Spinal cord (tissue), 10 donors: ENCODE data around the gene TNKS1BP1. TPM values are rescaled to one million over a fixed set of nuclear protein-coding genes. Genes with fewer than 3 reads are reported as not detected.

ENCODE experiments used
- DNase-seq, 6 donors: peaks; one replicate each; pipeline versions ENCODE4 v3.0.0 to v3.0.0-alpha.2; 2013 to 2015; ENCODE audit warnings: low spot score in 6 of 6, low read depth in 4 of 6
- H3K27ac ChIP-seq: one replicate; pipeline ENCODE4 v1.5.1; 2013; ENCODE audit warnings: low read depth, low read length, control low read depth
- H3K27me3 ChIP-seq: one replicate; pipeline ENCODE4 v1.6.1; 2013; ENCODE audit warnings: low read length; ENCODE audit not compliant: control insufficient read depth, insufficient read depth
- H3K36me3 ChIP-seq: one replicate; pipeline ENCODE4 v1.6.1; 2013; ENCODE audit warnings: low read length; ENCODE audit not compliant: control insufficient read depth, insufficient read depth
- H3K4me1 ChIP-seq: one replicate; pipeline ENCODE4 v1.6.1; 2013; ENCODE audit warnings: low read length; ENCODE audit not compliant: control insufficient read depth, insufficient read depth
- H3K4me3 ChIP-seq: one replicate; pipeline ENCODE4 v1.5.1; 2013; ENCODE audit warnings: low read depth, low read length, control low read depth
- H3K9me3 ChIP-seq: one replicate; pipeline ENCODE4 v1.6.1; 2013; ENCODE audit warnings: low read length; ENCODE audit not compliant: control insufficient read depth, insufficient read depth
- WGBS: methylation state at CpG from one replicate; pipeline ENCODE4 v1.1.5; 2013; ENCODE audit warnings: missing lambda C conversion rate; ENCODE audit not compliant: insufficient coverage; 5-methylcytosine and 5-hydroxymethylcytosine counted together
- polyA plus RNA-seq, 2 donors: library from polyadenylated mRNA; unstranded; fragments of 120-200 nt; gene quantifications; one replicate each; pipeline ENCODE4 v1.2.1, GENCODE V29; 2013; ENCODE audit not compliant: insufficient read length in 2 of 2
- total RNA-seq, 2 donors: library from RNA; depleted of rRNA in 1 of 2; stranded (reverse); fragments of 120-200 nt in 1 of 2; fragments of >200 nt in 1 of 2; gene quantifications; one replicate each; pipeline versions ENCODE4 v1.2.3 to v1.2.4, GENCODE V29; 2013 to 2014
- donor health status: healthy.

Gene TNKS1BP1
- total and polyA plus RNA-seq, 4 donors: 17.2 to 58.3 (median 43.5) TPM

- no peak for DNase-seq
- Histone ChIP-seq H3K36me3 (no peaks in the 10 kb centered on the region), H3K9me3 (no peaks in the 10 kb centered on the region), H3K27ac (no peak overlapping the region), H3K27me3 (no peaks in the 10 kb centered on the region), H3K4me3 (no peak overlapping the region), H3K4me1 (peaks cover 17% of the 10 kb centered on the region)
- 80% methylated on average over 6 of the region's 6 CpGs for WGBS
These were observed 29.9 kb upstream of the TNKS1BP1 start for GRCh38 chr11:57354699-57355098.

GRCh38 chr11:57353852-57354251, 29.1 kb upstream of the TNKS1BP1 start:
- 23% methylated on average over 2 of the region's 4 CpGs for WGBS
- no peaks in the 10 kb centered on the region for H3K9me3 ChIP-seq
- no peaks in the 10 kb centered on the region for H3K36me3 ChIP-seq
- peaks cover 12% of the 10 kb centered on the region for H3K4me1 ChIP-seq
- DNase-seq: no peak
- no peaks in the 10 kb centered on the region for H3K27me3 ChIP-seq
- no peak overlapping the region for H3K4me3 ChIP-seq
- H3K27ac ChIP-seq: no peak overlapping the region

GRCh38 chr11:57353446-57353845, 28.7 kb upstream of the TNKS1BP1 start:
- H3K4me3 ChIP-seq: no peak overlapping the region
- no peak overlapping the region for H3K27ac ChIP-seq
- H3K9me3 ChIP-seq: no peaks in the 10 kb centered on the region
- H3K4me1 ChIP-seq: peaks cover 11% of the 10 kb centered on the region
- WGBS: 17% methylated on average over 3 of the region's 4 CpGs
- H3K27me3 ChIP-seq: no peaks in the 10 kb centered on the region
- DNase-seq: peak in 2 of 6 donors; percentile 41 to 72
- no peaks in the 10 kb centered on the region for H3K36me3 ChIP-seq

GRCh38 chr11:57353036-57353435, 28.3 kb upstream of the TNKS1BP1 start:
- Histone ChIP-seq H3K36me3 (no peaks in the 10 kb centered on the region), H3K27me3 (no peaks in the 10 kb centered on the region), H3K27ac (no peak overlapping the region), H3K9me3 (no peaks in the 10 kb centered on the region), H3K4me3 (no peak overlapping the region), H3K4me1 (peaks cover 11% of the 10 kb centered on the region)
- no peak for DNase-seq
- no CpG with 5 or more reads among the region's 5 CpGs for WGBS

DNA sequence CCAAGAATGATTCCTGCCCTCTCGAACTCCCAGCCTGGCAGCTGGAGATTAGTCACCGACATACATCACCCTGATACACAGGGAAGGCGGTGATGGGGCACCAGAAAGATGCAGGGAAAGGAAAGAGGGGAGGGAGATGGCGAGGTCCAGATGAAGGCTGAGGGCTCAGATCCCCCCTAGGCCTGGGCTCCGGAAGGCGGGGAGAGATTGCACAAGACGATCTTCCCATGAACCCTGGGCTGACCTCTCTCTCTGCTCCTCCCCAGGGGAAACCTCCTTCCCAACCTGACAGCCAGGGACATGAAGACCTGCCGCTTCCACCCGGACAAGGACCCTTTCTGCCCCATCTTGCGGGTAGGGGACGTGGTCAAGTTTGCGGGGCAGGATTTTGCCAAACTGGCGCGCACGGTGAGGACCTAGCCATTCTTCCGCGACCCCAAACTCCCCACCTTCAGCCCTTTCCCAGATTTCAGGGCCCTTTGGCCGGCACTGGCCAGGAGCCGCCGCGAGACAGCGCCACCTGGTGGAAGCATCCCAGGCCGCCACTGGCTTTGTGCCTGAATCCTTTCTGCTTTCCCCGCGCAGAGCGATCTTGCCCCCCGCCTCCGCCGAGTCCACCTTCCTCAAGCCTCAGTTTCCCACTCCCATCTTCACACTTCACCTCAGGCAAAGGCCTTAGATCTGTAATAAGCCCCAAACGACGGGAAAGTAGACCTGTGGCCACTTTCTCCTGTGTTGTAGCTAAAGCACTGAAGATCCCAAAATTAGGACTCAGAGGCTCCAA, 24.9 kb upstream of the TNKS1BP1 start:
- H3K9me3 ChIP-seq: no peaks in the 10 kb centered on the region
- peak in 2 of 6 donors; percentile 70 to 78 for DNase-seq
- WGBS: 8% methylated on average over 27 of the region's 31 CpGs
- peaks cover 11% of the 10 kb centered on the region for H3K4me1 ChIP-seq
- no peaks in the 10 kb centered on the region for H3K27me3 ChIP-seq
- no peak overlapping the region for H3K4me3 ChIP-seq
- H3K36me3 ChIP-seq: no peaks in the 10 kb centered on the region
- H3K27ac ChIP-seq: no peak overlapping the region

GRCh38 chr11:57348636-57349313, 24.0 kb upstream of the TNKS1BP1 start:
- no peaks in the 10 kb centered on the region for H3K9me3 ChIP-seq
- peaks cover 11% of the 10 kb centered on the region for H3K4me1 ChIP-seq
- no peak overlapping the region for H3K27ac ChIP-seq
- H3K36me3 ChIP-seq: no peaks in the 10 kb centered on the region
- no peak overlapping the region for H3K4me3 ChIP-seq
- no peaks in the 10 kb centered on the region for H3K27me3 ChIP-seq
- no peak for DNase-seq
- WGBS: 91% methylated on average over 12 of the region's 14 CpGs

GRCh38 chr11:57348052-57348451, 23.3 kb upstream of the TNKS1BP1 start:
- H3K36me3 ChIP-seq: no peaks in the 10 kb centered on the region
- H3K27me3 ChIP-seq: no peaks in the 10 kb centered on the region
- no peaks in the 10 kb centered on the region for H3K9me3 ChIP-seq
- no peak for DNase-seq
- H3K27ac ChIP-seq: no peak overlapping the region
- H3K4me1 ChIP-seq: peaks cover 11% of the 10 kb centered on the region
- H3K4me3 ChIP-seq: no peak overlapping the region
- 52% methylated on average over 5 of the region's 7 CpGs for WGBS

- no peaks in the 10 kb centered on the region for H3K9me3 ChIP-seq
- H3K27ac ChIP-seq: no peak overlapping the region
- WGBS: 100% methylated on average over 4 of the region's 9 CpGs
- H3K36me3 ChIP-seq: no peaks in the 10 kb centered on the region
- DNase-seq: no peak
- H3K4me1 ChIP-seq: peaks cover 8% of the 10 kb centered on the region
- H3K27me3 ChIP-seq: no peaks in the 10 kb centered on the region
- H3K4me3 ChIP-seq: no peak overlapping the region
These were observed 22.6 kb upstream of the TNKS1BP1 start for GRCh38 chr11:57347336-57347735.

DNA sequence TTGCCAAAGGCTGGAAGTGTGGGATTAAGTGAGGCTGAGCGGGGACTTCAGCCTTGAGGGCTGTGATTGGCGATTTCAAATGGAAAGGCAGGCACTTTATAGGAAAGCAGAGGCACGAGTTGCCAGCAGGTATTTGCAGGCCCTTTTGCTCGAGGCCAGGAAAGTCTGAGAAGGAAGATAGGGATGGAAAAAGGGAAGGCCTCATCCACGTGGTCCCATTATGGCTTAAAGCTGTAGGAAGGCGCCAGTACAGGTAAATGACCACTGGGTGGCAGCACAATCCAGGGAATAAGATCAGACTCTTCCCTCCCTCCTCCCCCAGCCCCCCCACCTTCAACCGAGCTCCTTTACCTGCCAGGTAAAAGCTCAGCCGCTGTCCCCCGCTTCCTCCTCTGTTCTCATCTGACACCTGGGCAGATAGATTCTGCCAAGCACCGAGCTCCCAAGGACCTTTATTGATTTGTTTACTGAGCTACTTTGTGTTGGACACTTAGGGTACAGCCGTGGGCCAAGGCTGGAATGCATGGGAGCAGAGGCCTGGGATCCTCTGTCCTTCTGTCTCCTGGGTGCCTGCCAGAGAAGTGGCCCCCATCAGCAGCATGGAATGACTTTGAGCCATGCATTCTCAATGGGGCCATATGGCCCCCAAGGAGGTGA, 20.9 kb upstream of the TNKS1BP1 start:
- H3K9me3 ChIP-seq: no peaks in the 10 kb centered on the region
- H3K4me3 ChIP-seq: no peak overlapping the region
- DNase-seq: peak in 3 of 6 donors; percentile 63 to 95 (median 90)
- no peak overlapping the region for H3K27ac ChIP-seq
- WGBS: 21% methylated on average over 6 of the region's 11 CpGs
- no peaks in the 10 kb centered on the region for H3K27me3 ChIP-seq
- H3K4me1 ChIP-seq: peaks cover 8% of the 10 kb centered on the region
- H3K36me3 ChIP-seq: no peaks in the 10 kb centered on the region
